MG63 (cell line): ENCODE results near the gene TMEM91. TPM values are rescaled to one million over a fixed set of nuclear protein-coding genes. Genes with fewer than 3 reads are reported as not detected.

Experiments used
- DNase-seq: peaks from one replicate; pipeline ENCODE4 v3.0.0-alpha.2; 2020
- H3K27me3 ChIP-seq: fragments of 250-450 bp; sonication (Bioruptor Pico); 2 replicates; pipeline ENCODE4 v1.5.1; 2020; ENCODE audit warnings: mild to moderate bottlenecking, moderate library complexity
- H3K36me3 ChIP-seq: fragments of 250-450 bp; sonication (Bioruptor Pico); 2 replicates; pipeline ENCODE4 v1.5.1; 2020; ENCODE audit warnings: mild to moderate bottlenecking, moderate library complexity
- H3K4me3 ChIP-seq: fragments of 250-450 bp; sonication (Bioruptor Pico); 2 replicates; pipeline ENCODE4 v1.5.1; 2020; ENCODE audit warnings: mild to moderate bottlenecking, moderate library complexity
- H3K9me3 ChIP-seq: fragments of 250-450 bp; sonication (Bioruptor Pico); 2 replicates; pipeline ENCODE4 v1.5.1; 2020; ENCODE audit warnings: mild to moderate bottlenecking, moderate library complexity
- total RNA-seq: library from RNA; depleted of rRNA; stranded (reverse); fragments of >200 nt; shearing (Covaris generic); gene quantifications from 2 replicates; pipeline ENCODE4 v1.2.3, GENCODE V29; 2014; ENCODE audit warnings: low replicate concordance; rRNA removed

Gene TMEM91
- total RNA-seq, 1 experiment from 2014 or later = 1.5 TPM

DNA sequence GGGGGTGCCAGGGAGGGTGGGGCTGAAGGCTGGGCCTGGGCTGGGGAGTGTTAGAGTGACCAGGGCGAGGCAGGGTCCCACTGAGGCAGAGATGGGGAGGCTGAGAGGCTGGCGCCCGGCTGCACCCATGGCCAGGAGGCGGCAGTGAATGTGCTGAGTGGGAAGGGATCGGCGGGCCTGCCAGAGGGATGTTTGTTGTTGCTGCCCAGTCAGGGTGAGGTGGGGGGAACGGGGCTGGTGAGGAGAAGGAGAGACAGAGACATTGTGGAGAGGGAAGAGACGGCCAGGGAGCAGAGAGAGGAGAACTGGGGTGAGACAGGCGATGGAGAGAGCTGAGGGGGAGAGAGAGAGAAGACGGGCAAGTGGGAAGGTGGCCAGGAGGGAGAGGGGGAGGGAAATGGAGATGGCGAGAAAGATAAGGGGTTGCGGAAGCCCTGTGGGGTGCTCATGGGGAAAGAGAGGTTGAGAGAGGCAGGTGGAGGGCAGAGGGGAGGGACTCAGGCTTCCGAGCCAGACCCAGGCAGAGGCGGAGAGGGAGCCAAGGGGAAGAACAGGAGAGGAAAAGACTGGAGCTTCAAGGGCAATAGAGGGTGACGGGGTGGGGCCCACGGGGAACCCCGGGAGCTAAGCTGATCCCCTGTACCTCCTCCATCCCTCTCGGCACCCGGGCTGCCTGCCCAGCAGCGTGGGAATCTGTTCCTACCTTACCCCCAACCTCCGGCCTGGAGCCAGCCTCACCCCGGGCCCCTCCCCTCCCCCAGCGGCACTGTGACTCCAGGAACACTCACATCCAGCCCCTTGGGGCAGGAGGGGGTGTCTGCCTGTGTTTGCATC, 51.5 kb downstream of the TMEM91 start:
- Histone ChIP-seq H3K9me3 (no peaks in the 10 kb centered on the region), H3K27me3 (no peaks in the 10 kb centered on the region), H3K4me3 (no peak overlapping the region), H3K36me3 (peaks cover 19% of the 10 kb centered on the region)
- DNase-seq = no peak

DNA sequence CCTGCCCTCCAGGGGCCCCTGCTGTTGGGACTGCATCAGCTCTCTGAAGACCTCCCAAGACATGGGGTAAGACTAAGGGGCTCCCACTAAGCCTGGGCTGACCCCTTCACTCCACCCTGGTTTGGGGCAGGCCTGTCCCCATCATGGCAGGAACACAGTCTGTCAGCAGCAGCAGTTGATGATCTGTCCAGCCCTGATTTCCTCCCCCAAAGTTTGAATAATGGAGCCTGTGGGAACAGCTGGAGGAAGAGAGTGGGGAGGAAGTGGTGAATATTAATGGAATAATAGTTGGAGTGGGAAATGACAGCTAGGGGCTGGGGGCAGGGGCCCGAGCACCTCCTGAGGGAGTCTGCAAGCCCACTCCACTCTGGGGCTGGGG, 52.1 kb downstream of the TMEM91 start:
- no peak overlapping the region for H3K4me3 ChIP-seq

DNA sequence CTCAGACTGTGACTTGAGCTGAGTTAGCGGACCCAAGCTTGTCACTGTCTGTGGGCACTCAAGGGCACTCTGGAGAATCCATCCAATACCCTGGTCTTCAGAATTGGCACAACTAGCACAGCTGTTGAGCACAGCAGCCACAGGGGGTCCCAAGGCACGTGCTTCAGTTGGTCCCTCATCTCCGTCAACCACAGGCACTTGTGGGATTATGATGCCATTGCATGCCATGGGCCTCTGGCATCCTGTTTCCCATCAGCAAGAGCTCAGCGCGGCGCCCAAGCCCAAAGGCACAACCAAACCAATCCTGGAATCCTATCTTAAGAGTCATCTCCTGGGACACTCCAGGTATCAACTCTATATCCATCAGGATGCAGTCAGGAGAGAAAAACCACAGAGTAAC, 54.6 kb downstream of the TMEM91 start:
- H3K9me3 ChIP-seq = no peaks in the 10 kb centered on the region
- H3K27me3 ChIP-seq = no peaks in the 10 kb centered on the region
- H3K36me3 ChIP-seq = peaks cover 21% of the 10 kb centered on the region
- H3K4me3 ChIP-seq = no peak overlapping the region
- DNase-seq = no peak

More for the DNA sequence above, 52.1 kb downstream of the TMEM91 start:
- H3K27me3 ChIP-seq = no peaks in the 10 kb centered on the region
- H3K36me3 ChIP-seq = peaks cover 24% of the 10 kb centered on the region
- no peak for DNase-seq
- H3K9me3 ChIP-seq = no peaks in the 10 kb centered on the region

DNA sequence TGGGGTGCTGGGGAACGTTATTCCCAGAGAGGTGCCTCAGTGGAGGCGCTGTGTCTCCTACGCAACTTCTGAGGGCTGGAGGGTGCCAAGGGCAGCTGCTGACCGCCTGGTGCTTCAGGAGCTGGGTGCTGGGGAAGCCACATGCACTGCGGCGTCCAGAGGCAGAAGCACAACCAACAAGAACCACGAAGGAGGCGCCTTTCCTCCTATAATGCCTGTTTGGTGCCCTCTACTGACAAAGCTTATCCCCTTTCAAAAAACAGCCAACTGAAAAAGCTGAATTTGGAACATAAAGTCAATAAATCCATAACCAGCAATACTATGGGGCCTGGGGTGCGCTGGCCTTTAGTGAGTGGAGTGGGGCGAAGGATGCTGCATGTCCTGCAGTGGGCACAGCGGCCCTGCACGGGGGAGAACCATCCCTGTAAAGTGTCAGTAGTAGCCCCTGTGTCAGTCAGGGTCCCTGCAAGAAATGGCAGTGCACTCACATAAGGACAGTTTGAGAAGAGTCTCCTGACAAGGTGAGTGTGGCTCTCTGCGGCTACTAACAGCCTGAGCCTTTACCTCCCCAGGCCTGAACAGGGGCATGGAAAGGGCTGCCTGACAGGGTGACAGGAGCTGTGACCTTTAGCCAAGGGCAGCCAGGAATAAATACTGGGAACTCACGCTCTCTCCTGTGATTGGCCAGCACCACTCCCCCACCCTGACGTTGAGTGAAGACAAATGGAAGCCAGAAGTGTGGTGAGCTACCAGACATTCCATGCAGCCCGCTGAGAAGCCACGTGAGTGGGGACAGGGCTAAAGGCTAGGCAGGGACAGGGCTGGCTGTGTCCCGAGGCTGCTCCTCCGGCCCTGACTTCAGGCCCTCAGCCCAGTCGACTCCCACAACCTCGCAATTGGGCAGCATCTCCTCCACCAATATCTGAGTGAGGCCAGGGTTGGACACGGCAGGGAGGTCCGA, 55.4 kb downstream of the TMEM91 start:
- no peaks in the 10 kb centered on the region for H3K9me3 ChIP-seq

DNA sequence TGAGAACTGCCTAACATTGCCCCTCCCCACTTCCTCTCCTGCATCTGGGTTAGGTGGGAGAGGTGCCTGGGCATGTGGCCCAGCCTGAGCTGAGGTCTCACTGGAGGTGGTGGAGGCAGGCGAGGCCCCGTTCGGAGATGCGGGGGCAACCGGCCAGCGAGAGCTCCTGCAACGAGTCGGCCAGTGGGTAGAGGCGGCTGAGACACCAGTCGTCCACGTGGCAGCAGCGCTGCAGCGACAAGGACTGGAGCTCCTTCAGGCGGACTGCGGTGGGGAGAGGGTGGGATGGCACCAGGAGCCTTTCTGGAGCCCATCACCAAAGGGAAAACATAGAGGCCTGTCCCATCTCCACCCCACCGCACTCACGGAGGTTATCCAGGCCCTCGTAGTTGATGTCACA, 56.8 kb downstream of the TMEM91 start:
- no peak overlapping the region for H3K4me3 ChIP-seq
- peaks cover 35% of the 10 kb centered on the region for H3K36me3 ChIP-seq
- no peaks in the 10 kb centered on the region for H3K27me3 ChIP-seq
- H3K9me3 ChIP-seq = no peaks in the 10 kb centered on the region
- no peak for DNase-seq

More for the DNA sequence above, 55.4 kb downstream of the TMEM91 start:
- Histone ChIP-seq H3K36me3 (peaks cover 26% of the 10 kb centered on the region), H3K27me3 (no peaks in the 10 kb centered on the region), H3K4me3 (no peak overlapping the region)
- no peak for DNase-seq

Other genes with a start within 250 kb of the TMEM91 start
- gene CYP2S1, start 183.3 kb upstream of the TMEM91 start, total RNA-seq = 3.9 and 5.0 TPM in 2 replicates
- gene AXL, start 157.3 kb upstream of the TMEM91 start, total RNA-seq = 294 and 355 TPM in 2 replicates
- gene HNRNPUL1, start 112.2 kb upstream of the TMEM91 start, total RNA-seq = 149 and 151 TPM in 2 replicates
- gene CCDC97, start 66.4 kb upstream of the TMEM91 start, total RNA-seq = 2.8 and 22.3 TPM in 2 replicates
- gene TGFB1, start 22.6 kb upstream of the TMEM91 start, total RNA-seq = 5.6 and 8.6 TPM in 2 replicates
- 2.4 and 31.0 TPM in 2 replicates for gene B9D2, start 12.4 kb upstream of the TMEM91 start, total RNA-seq
- 64.6 and 95.3 TPM in 2 replicates for gene EXOSC5, start 20.8 kb downstream of the TMEM91 start, total RNA-seq
- 22.0 and 58.6 TPM in 2 replicates for gene BCKDHA, start 21.3 kb downstream of the TMEM91 start, total RNA-seq
- gene B3GNT8, start 50.8 kb downstream of the TMEM91 start, total RNA-seq = not detected in 2 replicates
- 37.6 and 56.2 TPM in 2 replicates for gene DMAC2, start 63.4 kb downstream of the TMEM91 start, total RNA-seq
- gene ERICH4, start 66.6 kb downstream of the TMEM91 start, total RNA-seq = not detected in 2 replicates
- gene CEACAM21, start 199.6 kb downstream of the TMEM91 start, total RNA-seq = not detected in 2 replicates